Measurements from ENCODE around the gene LTBP3.
A peak's percentile ranks its signal among the peaks of the same experiment; 100 is the strongest.
"Not testable (repeated sequence)": the region's sequence is repeated elsewhere in the genome, so short reads cannot be mapped to it uniquely, and the experiment has no call there.

LTBP3 gene

GRCh38 chr11:65571420-65571819, 13.3 kb upstream of the LTBP3 start:
- DNase-seq (ENCODE audit: low read depth), result no peak

GRCh38 chr11:65569973-65570918, 12.1 kb upstream of the LTBP3 start, which contains the start of gene ZNRD2:
Gene ZNRD2 (plus strand): TSS chr11:65570477. CDS start chr11:65570492, 15 bp downstream.
- DNase-seq (ENCODE audit: low read depth), result peak; percentile 98

GRCh38 chr11:65569164-65569972, 11.2 kb upstream of the LTBP3 start:
- no peak for DNase-seq (ENCODE audit: low read depth)

- no peak for DNase-seq (ENCODE audit: low read depth)
These were observed 7.7 kb upstream of the LTBP3 start for GRCh38 chr11:65565624-65566453.

GRCh38 chr11:65564879-65565559, 6.9 kb upstream of the LTBP3 start:
- not testable (repeated sequence) for DNase-seq (ENCODE audit: low read depth)

GRCh38 chr11:65563601-65564000, 5.4 kb upstream of the LTBP3 start:
- no peak for DNase-seq (ENCODE audit: low read depth)

- no peak for DNase-seq (ENCODE audit: low read depth)
These were observed 4.6 kb upstream of the LTBP3 start for GRCh38 chr11:65562788-65563187.

GRCh38 chr11:65562020-65562419, 3.9 kb upstream of the LTBP3 start:
- no peak for DNase-seq (ENCODE audit: low read depth)

- peak; percentile 53 for DNase-seq (ENCODE audit: low read depth)
These were observed 2.6 kb upstream of the LTBP3 start for GRCh38 chr11:65560555-65561418.

- peak; percentile 53 for DNase-seq (ENCODE audit: low read depth)
These were observed 1.9 kb upstream of the LTBP3 start for GRCh38 chr11:65559951-65560537.

GRCh38 chr11:65559535-65559934, 1.4 kb upstream of the LTBP3 start:
- no peak for DNase-seq (ENCODE audit: low read depth)

GRCh38 chr11:65558930-65559509, 861 bp upstream of the LTBP3 start:
- DNase-seq (ENCODE audit: low read depth), result no peak

- DNase-seq (ENCODE audit: low read depth), result no peak
These were observed 718 bp downstream of the LTBP3 start for GRCh38 chr11:65557280-65558001.

- DNase-seq (ENCODE audit: low read depth), result no peak
These were observed 1.5 kb downstream of the LTBP3 start for GRCh38 chr11:65556470-65557279.

GRCh38 chr11:65555693-65556231, 2.4 kb downstream of the LTBP3 start:
- DNase-seq (ENCODE audit: low read depth), result peak; percentile 79

GRCh38 chr11:65554842-65555430, 3.2 kb downstream of the LTBP3 start:
- no peak for DNase-seq (ENCODE audit: low read depth)

Data from amniotic epithelial cell (primary cell).